GM19351 (cell line): ENCODE data around the gene ABL1.

Source experiments
- ATAC-seq: cut with Tn5 transposase; IDR thresholded peaks from one replicate; pipeline ENCODE4 v1.9.1; 2021; ENCODE audit warnings: mild to moderate bottlenecking, moderate library complexity; ENCODE audit not compliant: unreplicated experiment

The ABL1 gene

DNA sequence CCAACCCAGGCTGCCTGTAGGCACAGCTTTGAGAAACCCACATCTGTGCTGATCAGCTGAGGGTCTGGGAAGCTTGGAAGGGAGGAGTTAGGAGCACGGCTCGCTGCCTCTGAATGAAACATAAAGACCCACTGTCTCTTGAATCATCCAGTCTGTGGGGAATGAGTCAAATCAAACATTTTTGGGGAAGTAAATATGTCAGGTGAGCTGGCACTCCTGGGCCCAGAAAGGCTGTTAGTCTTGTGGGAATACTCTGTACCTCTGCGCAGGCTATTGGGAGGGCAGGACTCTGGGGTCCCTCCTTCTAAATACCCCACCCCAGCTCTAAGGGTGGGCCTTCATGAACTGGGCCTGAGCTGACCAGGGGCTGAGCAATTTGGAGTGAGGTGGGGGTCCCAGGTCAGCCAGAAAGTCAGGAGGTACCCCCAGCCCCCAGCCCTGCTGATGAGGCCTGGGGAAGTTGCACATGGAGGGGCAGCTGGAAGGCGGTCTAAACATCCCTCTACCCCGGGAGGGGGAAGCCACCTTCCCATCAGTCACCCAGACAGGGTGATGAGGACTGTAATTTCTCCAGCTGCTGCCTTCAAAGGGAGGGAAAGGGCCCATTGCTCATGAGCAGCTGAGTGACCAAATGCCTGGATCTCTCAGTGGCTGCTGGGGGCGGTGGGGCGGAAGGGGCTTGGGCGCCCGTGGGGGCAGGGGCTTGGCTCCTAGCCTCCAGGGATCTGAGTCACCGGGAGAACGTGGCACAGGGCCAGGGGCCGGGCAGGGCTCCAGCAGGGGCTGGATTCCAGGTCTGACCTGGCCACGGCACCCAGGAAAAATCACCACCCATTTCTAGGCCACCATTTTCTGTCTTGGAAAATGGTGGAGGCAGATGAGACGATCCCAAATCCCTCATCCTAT, 93.2 kb downstream of the ABL1 start:
- ATAC-seq = peak; percentile 43

DNA sequence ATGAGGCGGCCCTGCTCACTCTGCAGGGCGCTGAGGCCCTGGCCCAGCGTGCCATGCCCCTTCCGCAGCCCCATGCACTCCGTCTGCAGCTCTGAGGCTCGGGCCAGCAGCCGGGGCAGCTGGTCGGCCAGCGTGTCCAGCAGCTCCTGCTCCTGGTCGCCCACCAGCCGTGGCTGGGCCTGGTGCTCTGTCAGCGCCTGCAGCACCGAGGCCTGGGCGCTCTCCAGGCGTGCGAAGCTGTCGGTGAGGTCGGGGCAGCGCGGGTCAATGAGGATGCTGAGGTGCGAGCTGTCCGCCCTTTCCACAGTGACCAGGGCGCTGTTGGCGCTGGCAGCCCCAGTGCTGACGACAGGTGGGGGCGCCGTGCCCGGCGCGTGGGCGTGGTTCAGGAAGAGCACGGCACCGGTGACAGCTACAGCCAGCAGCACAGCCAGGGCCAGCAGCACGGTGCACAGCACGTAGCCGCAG, 94.6 kb downstream of the ABL1 start:
- ATAC-seq = no peak

DNA sequence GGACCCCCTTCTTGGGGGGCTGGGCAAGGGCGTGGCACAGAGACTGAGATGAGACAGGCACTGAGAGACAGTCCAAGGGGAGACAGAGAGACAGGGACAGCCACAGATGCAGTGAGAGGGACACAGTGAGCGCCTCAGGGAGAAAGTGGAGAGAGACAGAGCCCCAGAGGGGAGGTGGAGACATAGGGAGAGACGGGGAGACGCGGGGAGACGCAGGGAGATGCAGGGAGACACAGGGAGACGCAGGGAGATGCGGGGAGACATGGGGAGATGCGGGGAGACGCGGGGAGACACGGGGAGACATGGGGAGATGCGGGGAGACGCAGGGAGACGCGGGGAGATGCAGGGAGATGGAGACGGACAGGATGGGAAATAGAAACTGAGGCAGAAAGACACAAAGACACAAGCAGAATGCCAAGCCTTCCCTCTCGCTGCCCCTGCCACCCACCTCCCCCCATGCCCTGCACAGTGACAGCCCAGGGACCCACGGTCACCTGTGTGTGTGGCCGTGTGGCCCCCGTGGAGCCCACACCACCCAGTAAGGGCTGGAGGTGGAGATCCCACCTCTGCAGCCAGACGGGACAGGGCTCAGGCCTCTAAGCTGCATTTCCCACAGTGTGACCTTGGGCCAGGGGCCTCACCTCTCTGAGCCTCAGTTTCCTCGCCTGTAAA, 95.2 kb downstream of the ABL1 start:
- no peak for ATAC-seq

DNA sequence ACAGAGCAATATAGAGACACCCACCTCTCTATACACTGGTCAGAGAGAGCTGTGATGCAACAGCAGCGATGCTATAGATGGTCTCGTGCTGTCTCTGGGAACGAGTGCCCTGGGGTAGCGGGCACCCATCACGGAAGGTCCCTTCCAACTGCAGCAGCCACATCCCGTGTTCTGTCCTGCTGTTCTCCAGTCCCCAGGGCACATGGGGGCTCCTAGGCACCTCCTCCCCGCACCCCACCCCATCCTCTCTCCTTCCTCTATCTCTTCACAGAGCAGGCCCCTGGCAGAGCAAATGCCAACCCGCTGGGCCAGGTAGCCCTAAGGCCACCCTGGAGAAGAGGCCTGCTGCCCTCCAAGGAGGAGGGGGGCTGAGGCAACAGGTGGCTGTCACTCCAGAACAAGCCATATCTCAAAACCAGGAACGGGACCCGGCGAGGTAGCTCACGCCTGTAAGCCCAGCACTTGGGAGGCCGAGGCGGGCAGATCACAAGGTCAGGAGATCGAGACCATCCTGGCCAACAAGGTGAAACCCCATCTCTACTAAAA, 95.8 kb downstream of the ABL1 start:
- ATAC-seq = no peak

DNA sequence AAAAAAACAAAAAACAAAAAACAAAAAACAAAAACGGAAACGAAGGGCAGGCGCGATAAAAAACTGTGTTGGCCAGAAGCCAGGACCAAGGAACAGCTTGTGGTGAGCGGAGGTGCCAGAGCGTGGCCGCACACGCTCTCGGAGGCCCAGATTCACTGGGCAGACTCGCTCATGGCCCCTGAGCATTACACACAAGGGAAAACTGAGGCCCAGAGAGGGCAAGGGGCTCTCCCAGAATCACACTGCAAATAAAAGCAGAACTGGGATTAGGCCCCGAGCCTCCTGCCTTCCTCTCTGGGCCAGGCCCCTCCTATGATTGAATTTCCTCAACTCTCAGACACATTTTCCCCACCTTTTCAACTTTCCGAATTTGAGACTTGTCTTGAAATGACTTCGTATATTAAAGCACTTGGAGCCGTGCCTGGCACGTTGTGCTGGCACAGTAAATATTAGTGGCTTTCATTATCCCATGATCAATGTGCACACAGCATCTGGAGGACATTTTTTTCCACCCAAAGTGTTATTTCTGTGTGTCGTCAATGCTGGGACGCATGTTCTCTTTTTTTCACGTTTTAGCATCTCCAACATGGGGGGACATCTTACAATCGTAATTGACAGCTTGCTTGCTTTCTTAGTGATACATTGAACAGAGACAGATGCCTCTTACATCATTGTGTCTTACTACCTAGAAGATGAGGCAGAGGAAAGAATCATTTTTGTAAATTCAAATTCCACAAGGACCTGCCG, 96.6 kb downstream of the ABL1 start:
- ATAC-seq = peak; percentile 50

DNA sequence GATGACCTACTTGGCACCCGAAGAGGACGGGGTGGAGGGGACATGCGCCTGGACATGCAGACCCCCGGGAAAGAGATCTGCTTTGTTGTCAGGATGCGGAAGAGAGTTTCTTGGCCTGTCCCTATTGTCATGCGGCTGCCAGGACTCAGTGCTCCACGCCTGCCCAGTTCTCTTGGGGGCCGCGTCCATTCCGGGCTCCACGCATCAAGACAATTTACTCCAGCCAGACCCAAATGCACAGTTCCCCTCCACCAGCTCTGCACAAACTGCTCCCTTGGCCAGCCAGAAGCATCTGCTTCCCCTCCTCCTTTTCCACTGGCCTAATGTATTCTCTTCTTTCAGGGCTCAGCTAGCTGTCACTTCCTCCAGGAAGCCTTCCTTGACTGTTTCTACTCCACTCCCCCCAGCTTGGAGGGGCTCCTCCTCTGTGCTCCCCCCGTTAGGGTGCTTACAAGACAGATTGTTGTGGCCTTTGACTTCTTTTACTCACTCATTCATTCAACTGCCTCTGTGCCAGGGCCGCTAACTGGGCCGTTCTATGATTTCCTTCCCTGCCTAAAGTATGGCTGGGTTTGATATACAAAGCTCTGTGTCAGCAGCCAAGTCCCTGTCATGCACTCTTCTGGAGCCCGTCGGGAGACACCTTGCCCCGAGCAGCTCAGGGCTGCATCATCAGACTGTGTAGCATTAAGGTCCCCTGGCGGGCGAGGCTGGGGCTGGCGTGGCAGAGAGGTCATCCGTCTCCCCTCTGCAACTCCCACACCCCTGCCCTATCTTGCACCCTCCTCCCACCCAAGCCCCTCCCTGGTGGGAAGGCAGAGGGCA, 97.4 kb downstream of the ABL1 start:
- ATAC-seq = no peak

DNA sequence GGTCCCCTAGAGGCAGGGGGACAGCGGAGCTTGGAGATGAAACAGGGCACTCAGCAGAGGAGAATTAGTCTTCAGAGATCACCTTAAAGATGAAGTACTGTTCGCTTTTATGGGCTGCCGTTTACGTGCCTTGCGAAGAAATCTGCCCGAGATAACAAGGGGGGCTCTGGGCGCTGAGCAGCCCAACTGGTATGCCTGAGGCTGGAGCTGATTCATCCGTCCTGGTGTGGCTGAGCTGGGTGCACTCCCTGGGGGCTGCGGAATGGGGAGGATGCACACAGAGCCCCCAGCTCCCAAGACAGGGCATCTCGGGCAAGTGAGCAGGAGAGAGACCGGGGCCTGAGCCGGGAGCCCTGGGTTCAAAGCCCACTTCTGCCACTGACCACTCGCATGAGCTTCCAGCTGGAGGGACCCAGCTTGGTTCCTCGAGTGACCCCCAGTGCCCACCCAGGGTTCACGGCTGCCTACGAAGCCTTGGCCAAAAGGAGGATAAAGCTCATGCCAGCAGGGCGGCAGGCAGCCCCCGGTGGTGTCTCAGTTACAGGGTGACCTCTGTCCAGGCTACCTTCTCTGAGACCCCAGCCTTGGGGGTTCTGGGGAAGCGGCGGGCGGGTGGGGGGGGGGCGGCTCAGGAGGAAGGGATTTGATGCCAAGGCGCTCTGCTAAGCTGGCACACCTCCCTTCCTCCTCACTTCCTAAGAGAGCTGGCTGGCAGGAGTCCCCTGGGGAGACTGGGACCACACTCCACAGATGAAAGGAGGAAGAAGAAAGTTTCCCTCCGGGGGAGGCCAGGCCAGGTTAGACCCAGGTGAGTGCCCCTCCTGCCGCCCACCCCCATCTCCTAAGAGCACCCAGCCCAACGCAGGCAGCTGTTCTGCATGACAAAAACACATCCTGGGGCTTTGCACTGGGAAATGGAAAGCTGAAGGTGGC, 98.3 kb downstream of the ABL1 start:
- ATAC-seq = no peak

DNA sequence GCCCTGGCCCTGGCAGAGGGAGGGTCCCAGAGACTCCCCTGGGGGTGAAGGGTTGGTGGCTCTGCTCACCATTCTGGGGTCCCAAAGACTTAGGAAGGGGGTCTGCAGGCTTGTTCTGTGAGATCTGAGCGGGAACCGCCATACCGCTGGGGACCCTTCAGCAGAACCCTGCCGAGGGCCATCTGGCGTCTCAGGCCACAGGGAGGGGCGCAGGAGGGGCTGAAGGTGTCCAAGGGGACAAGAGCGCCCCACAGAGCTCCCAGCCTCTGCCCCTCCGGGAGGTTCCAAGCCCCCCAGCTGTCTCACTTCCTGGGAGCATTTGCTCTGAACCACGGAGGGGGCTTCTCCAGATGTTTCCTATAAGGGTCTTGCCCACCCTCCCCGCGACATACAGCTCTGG, 99.2 kb downstream of the ABL1 start:
- no peak for ATAC-seq

DNA sequence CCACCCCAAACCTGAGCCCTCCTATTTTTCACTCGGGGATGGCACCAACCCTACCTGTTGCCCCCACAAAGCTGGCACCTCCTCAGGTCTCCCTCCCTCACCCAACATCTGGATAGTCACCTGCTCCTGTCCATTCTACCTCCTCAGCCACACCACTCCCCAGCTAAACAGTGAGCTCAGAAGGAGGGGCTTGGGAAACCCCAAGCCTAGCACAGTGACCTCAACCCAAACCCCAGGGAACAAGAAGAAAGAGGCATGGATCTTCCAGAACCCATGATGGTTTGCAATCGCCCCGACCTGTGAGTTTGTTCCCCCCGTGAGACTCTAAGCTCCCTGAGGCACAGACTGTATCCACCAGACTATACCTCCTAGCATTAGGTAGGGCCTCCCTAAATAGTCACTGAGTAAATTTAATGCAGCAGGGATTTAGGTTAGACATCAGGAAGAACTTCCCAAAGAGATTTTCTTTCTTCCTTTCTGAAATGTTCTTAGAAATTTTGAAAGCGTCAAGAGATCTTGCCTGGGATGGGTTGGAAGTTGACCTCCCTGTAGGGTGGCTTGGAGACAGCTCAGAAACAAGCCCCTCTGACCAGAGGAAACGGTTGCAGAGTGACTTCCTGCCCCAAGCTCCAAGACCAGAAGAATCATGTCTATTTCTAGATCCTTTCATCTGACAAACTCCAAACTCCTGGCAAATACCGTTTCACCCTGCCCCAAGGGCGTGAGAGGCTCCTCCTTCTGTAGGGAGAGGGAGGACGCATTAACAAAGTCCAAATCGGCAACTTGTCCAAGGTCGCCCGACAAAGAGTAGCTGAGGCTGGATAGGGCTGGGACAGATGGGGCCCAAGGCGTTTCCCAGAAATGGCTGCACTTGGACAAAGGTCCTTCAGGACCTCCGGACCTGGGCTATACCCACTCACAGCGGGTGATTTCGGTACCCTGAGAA, 99.9 kb downstream of the ABL1 start:
- no peak for ATAC-seq

DNA sequence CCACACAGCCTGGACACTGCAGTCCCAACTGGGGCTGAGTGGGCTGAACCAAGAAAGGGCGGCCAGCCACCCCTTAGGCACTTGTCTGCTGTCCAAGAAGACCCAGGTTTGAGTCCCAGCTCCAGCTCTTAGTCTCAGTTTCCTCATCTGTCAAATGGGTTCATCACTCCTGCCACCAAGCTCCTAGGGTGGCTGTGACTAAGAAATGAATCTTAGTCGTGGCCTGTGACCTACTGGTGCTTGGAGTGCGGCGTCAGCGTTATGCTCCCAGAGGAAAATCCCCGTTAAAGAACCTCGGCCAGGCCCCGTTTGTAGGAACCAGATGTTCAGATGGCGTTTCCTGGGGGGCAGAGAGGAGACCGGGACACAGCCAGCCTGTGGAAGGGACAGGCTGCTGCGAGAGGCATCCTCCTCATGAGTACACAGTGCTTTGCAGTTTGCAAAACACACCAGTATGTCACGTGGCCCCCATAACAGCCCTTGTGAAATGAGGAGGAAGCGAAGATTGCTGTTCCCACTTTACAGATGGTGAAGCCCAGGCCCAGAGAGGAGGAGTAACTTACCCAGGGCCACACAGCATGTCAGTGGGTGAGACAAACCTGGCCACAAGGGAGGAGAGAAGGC, 100.7 kb downstream of the ABL1 start:
- no peak for ATAC-seq

DNA sequence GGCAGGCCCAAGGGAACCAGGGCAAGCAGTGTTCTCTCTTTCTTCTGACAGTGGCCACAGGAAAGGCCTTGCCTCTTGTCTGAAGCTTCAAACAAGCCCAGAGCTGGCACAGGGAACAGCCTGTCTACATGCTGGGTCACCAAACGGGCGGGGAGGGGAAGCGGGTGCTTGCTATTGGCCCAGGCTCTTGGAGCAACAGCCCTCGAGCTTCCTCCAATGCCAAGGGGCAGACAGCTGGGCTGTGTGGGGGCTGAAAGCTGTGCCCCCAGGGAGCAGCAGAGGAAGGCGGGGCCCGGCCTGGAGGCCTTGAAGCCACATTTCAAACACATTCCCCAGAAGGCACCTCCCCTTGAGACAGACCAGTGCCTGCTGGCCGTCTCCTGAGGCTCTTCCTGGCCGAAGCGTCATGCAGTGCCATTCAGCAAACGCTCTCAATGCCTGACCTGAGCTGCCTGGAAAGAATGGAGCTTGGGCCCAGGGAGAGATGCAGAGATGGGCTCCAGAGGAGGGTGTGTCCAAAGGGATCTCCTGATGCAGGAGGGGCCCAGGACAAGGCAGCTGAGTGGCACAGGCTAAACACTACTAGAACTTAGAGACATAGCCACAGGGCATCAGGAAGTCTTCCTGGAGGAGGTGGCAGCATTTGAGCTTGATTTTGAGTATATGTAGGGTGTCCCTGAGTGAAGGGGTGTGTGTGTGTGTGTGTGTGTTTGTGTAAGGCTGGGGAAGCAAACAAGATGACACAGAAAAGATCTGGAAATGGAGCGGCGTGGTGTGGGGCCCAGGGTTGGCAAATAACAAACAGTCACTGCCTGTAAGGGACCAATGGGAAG, 101.4 kb downstream of the ABL1 start:
- no peak for ATAC-seq
